C4-2B (cell line): ENCODE measurements around the gene B9D2.

Source experiments
- ZFX ChIP-seq: fragments of 450-650 bp; IDR thresholded peaks from 2 replicates; pipeline ENCODE4 v1.6.1; 2017
- TF ChIP-seq, protein P1 (sequence below): fragments of 450-650 bp; conservative IDR thresholded peaks from 2 replicates; pipeline ENCODE4 v1.5.1; 2017; ENCODE audit warnings: mild to moderate bottlenecking

DNA sequence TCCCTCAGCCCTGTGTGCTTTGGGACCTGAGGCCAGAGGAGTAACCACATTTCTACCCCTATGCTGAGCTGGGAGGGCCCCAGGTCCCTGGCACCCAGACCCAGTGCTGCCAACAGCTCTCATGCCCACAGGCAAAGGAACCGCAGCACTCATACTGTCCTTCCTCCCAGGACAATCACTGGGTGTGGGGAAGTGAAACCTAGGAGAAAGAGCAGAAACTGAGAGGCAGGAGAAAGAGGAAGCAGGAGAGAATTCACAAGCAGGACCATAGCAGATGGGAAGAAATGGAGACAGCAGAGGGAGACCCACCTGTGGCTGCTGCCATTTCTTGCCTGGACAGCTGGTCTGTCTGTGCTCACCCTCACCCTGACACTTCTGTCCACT, 35.1 kb downstream of the B9D2 start:
- TF ChIP-seq, protein P1, sequence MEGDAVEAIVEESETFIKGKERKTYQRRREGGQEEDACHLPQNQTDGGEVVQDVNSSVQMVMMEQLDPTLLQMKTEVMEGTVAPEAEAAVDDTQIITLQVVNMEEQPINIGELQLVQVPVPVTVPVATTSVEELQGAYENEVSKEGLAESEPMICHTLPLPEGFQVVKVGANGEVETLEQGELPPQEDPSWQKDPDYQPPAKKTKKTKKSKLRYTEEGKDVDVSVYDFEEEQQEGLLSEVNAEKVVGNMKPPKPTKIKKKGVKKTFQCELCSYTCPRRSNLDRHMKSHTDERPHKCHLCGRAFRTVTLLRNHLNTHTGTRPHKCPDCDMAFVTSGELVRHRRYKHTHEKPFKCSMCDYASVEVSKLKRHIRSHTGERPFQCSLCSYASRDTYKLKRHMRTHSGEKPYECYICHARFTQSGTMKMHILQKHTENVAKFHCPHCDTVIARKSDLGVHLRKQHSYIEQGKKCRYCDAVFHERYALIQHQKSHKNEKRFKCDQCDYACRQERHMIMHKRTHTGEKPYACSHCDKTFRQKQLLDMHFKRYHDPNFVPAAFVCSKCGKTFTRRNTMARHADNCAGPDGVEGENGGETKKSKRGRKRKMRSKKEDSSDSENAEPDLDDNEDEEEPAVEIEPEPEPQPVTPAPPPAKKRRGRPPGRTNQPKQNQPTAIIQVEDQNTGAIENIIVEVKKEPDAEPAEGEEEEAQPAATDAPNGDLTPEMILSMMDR, result no peak
- TF ChIP-seq ZFX, result no peak
